Astrocyte (in vitro differentiated cells and primary cell): ENCODE data around the gene SMC6. TPM values are rescaled to one million over a fixed set of nuclear protein-coding genes. Genes with fewer than 3 reads are reported as not detected.

ENCODE experiments used
- DNase-seq: peaks from one replicate; pipeline ENCODE4 v3.0.0-alpha.2; 2010; ENCODE audit warnings: low read depth
- FAIRE-seq: peaks from 2 replicates; lab custom pipeline; 2011; peaks lifted over from hg19 to GRCh38; lab: Jason Lieb, UNC
- H2AFZ ChIP-seq: 2 replicates; pipeline ENCODE4 v1.6.0; 2012; ENCODE audit warnings: low read depth, low read length, inconsistent platforms
- H3K27ac ChIP-seq: 2 replicates; pipeline ENCODE4 v1.5.1; 2011; ENCODE audit warnings: low read depth, low read length, inconsistent platforms
- H3K27me3 ChIP-seq: 2 replicates; pipeline ENCODE4 v1.6.0; 2011; ENCODE audit warnings: low read length, inconsistent platforms; ENCODE audit not compliant: insufficient read depth
- H3K36me3 ChIP-seq: 2 replicates; pipeline ENCODE4 v1.5.1; 2011; ENCODE audit warnings: low read length, inconsistent platforms; ENCODE audit not compliant: insufficient read depth
- H3K4me1 ChIP-seq: 2 replicates; pipeline ENCODE4 v1.5.1; 2011; ENCODE audit warnings: low read length, inconsistent platforms; ENCODE audit not compliant: insufficient read depth
- H3K4me2 ChIP-seq: 2 replicates; pipeline ENCODE4 v1.6.0; 2012; ENCODE audit warnings: low read length, inconsistent platforms
- H3K4me3 ChIP-seq: 2 replicates; pipeline ENCODE4 v1.5.1; 2011; ENCODE audit warnings: low read depth, mild to moderate bottlenecking, low read length, inconsistent platforms; ENCODE audit not compliant: insufficient read depth
- H3K79me2 ChIP-seq: 2 replicates; pipeline ENCODE4 v1.6.0; 2012; ENCODE audit warnings: mild to moderate bottlenecking, low read length, inconsistent platforms; ENCODE audit not compliant: insufficient read depth
- H3K9ac ChIP-seq: 2 replicates; pipeline ENCODE4 v1.6.0; 2012; ENCODE audit warnings: mild to moderate bottlenecking, low read length, inconsistent platforms
- H3K9me3 ChIP-seq: 2 replicates; pipeline ENCODE4 v1.5.1; 2012; ENCODE audit warnings: low read depth, mild to moderate bottlenecking, low read length, inconsistent platforms; ENCODE audit not compliant: insufficient read depth
- H4K20me1 ChIP-seq: 2 replicates; pipeline ENCODE4 v1.6.0; 2012; ENCODE audit warnings: low read length, inconsistent platforms; ENCODE audit not compliant: insufficient read depth
- H3K27ac Mint-ChIP-seq: one replicate; pipeline ENCODE4 v1.8.0; 2021; ENCODE audit warnings: mild to moderate bottlenecking, mixed read lengths; ENCODE audit not compliant: unreplicated experiment
- H3K27me3 Mint-ChIP-seq: one replicate; pipeline ENCODE4 v1.8.0; 2021; ENCODE audit warnings: low read depth, mixed read lengths; ENCODE audit not compliant: unreplicated experiment
- H3K36me3 Mint-ChIP-seq: one replicate; pipeline ENCODE4 v1.8.0; 2021; ENCODE audit warnings: low read depth, mixed read lengths; ENCODE audit not compliant: unreplicated experiment
- H3K4me1 Mint-ChIP-seq: one replicate; pipeline ENCODE4 v1.8.0; 2021; ENCODE audit warnings: low read depth, mixed read lengths; ENCODE audit not compliant: unreplicated experiment
- H3K4me3 Mint-ChIP-seq: one replicate; pipeline ENCODE4 v1.8.0; 2021; ENCODE audit warnings: mild to moderate bottlenecking, moderate library complexity, mixed read lengths; ENCODE audit not compliant: unreplicated experiment
- H3K9me3 Mint-ChIP-seq: one replicate; pipeline ENCODE4 v1.8.0; 2021; ENCODE audit warnings: mild to moderate bottlenecking, mixed read lengths; ENCODE audit not compliant: unreplicated experiment
- CTCF ChIP-seq: IDR thresholded peaks from 2 replicates; pipeline ENCODE4 v1.5.1; 2011; ENCODE audit warnings: low read depth, mild to moderate bottlenecking, inconsistent platforms, low read length, moderate library complexity; ENCODE audit not compliant: insufficient read depth
- EZH2 ChIP-seq: IDR thresholded peaks from 2 replicates; pipeline ENCODE4 v1.6.1; 2012; ENCODE audit warnings: mild to moderate bottlenecking, low read length, inconsistent platforms; ENCODE audit not compliant: insufficient read depth
- total RNA-seq: library from RNA; stranded (reverse); gene quantifications from 2 replicates; pipeline ENCODE4 v1.2.1, GENCODE V29; 2021

The SMC6 gene
- total RNA-seq, 1 donor from 2014 or later = 20.1 TPM

- Histone ChIP-seq H3K36me3 (no peaks in the 10 kb centered on the region), H4K20me1 (no peaks in the 10 kb centered on the region), H3K4me1 (no peaks in the 10 kb centered on the region), H3K79me2 (no peaks in the 10 kb centered on the region), H3K9ac (no peak overlapping the region), H3K9me3 (no peaks in the 10 kb centered on the region), H3K4me3 (no peak overlapping the region), H3K4me2 (no peak overlapping the region), H2AFZ (no peak overlapping the region), H3K27ac (no peak overlapping the region), H3K27me3 (peaks cover 2% of the 10 kb centered on the region)
- FAIRE-seq = no peak
- peaks cover 8% of the 10 kb centered on the region for H3K27me3 Mint-ChIP-seq
- DNase-seq = peak; percentile 16
- no peak overlapping the region for H3K27ac Mint-ChIP-seq
- H3K36me3 Mint-ChIP-seq = no peaks in the 10 kb centered on the region
- TF ChIP-seq CTCF = no peak
- no peak for TF ChIP-seq EZH2
- H3K4me3 Mint-ChIP-seq = no peak overlapping the region
- no peaks in the 10 kb centered on the region for H3K9me3 Mint-ChIP-seq
- H3K4me1 Mint-ChIP-seq = peaks cover 6% of the 10 kb centered on the region
These were observed 46.6 kb upstream of the SMC6 start for GRCh38 chr2:17800219-17800618.

- Histone ChIP-seq H3K27me3 (peaks cover 2% of the 10 kb centered on the region), H3K27ac (no peak overlapping the region), H4K20me1 (no peaks in the 10 kb centered on the region), H3K79me2 (no peaks in the 10 kb centered on the region), H3K4me3 (no peak overlapping the region), H3K9ac (no peak overlapping the region), H3K9me3 (no peaks in the 10 kb centered on the region), H3K4me1 (no peaks in the 10 kb centered on the region), H3K36me3 (no peaks in the 10 kb centered on the region), H3K4me2 (no peak overlapping the region), H2AFZ (no peak overlapping the region)
- Mint-ChIP-seq H3K4me1 (peaks cover 6% of the 10 kb centered on the region), H3K27ac (no peak overlapping the region), H3K36me3 (no peaks in the 10 kb centered on the region), H3K27me3 (peaks cover 5% of the 10 kb centered on the region), H3K4me3 (no peak overlapping the region), H3K9me3 (no peaks in the 10 kb centered on the region)
- DNase-seq (no peak), FAIRE-seq (no peak)
- TF ChIP-seq CTCF = no peak
- no peak for TF ChIP-seq EZH2
These were observed 45.9 kb upstream of the SMC6 start for GRCh38 chr2:17799301-17800120.

- H3K4me3 ChIP-seq = no peak overlapping the region
- no peak for FAIRE-seq
These were observed 44.7 kb upstream of the SMC6 start for GRCh38 chr2:17798338-17798737.

More at GRCh38 chr2:17798338-17798737, 44.7 kb upstream of the SMC6 start:
- Histone ChIP-seq H3K36me3 (no peaks in the 10 kb centered on the region), H2AFZ (no peak overlapping the region), H3K27me3 (peaks cover 2% of the 10 kb centered on the region), H3K9ac (no peak overlapping the region), H3K4me2 (no peak overlapping the region), H3K9me3 (no peaks in the 10 kb centered on the region), H4K20me1 (no peaks in the 10 kb centered on the region), H3K4me1 (no peaks in the 10 kb centered on the region), H3K79me2 (no peaks in the 10 kb centered on the region), H3K27ac (no peak overlapping the region)
- no peak overlapping the region for H3K4me3 Mint-ChIP-seq
- H3K27ac Mint-ChIP-seq = no peak overlapping the region
- H3K36me3 Mint-ChIP-seq = no peaks in the 10 kb centered on the region
- H3K27me3 Mint-ChIP-seq = peaks cover 5% of the 10 kb centered on the region
- peaks cover 17% of the 10 kb centered on the region for H3K4me1 Mint-ChIP-seq
- TF ChIP-seq CTCF = no peak
- H3K9me3 Mint-ChIP-seq = no peaks in the 10 kb centered on the region
- DNase-seq = no peak
